HG03064 (cell line): ENCODE data around the gene PTPRCAP.
"Not testable (repeated sequence)": the region's sequence is repeated elsewhere in the genome, so short reads cannot be mapped to it uniquely, and the experiment has no call there.

Experiments
- ATAC-seq: cut with Tn5 transposase; IDR thresholded peaks from one replicate; pipeline ENCODE4 v1.9.1; 2021; ENCODE audit warnings: low read depth; ENCODE audit not compliant: unreplicated experiment

The PTPRCAP gene

GRCh38 chr11:67466367-67466766 lies 28.9 kb upstream of the PTPRCAP start:
- ATAC-seq: no peak

DNA sequence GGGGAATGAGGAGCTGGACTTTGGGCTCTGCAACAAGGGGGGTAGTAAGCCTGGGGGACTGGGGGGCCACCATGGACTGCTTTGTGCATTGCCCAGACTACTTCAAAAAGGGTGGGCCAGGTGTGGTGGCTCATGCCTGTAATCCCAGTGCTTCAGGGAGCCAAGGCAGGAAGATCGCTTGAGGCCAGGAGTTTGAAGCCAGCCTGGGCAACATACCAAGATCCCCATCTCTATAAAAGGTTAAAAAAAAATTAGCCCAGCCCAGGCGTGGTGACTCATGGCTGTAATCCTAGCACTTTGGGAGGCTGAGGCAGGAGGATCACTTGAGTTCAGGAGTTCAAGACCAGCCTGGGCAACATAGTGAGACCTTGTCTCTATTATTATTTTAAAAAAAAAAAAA lies 28.0 kb upstream of the PTPRCAP start:
- not testable (repeated sequence) for ATAC-seq

DNA sequence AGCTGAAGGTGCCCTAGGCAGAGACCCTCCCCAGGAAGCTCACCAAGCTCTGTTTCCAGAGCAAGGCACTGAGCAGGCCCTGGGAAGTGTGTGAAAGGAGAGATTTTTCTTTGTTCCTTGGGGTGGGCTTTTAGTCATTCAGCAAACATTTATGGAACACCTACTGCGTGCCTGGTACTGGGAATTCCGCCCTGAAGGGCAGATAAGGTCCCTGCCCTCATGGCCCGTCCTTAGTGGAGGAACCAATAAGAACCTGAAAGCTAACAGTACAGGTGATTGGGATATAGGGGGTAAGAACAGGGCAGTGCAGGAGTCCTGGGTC lies 27.7 kb upstream of the PTPRCAP start:
- no peak for ATAC-seq

GRCh38 chr11:67464411-67465188 lies 27.1 kb upstream of the PTPRCAP start:
- ATAC-seq: no peak

- ATAC-seq: no peak
Measured at GRCh38 chr11:67463680-67464410, 26.4 kb upstream of the PTPRCAP start.

GRCh38 chr11:67463186-67463585 lies 25.7 kb upstream of the PTPRCAP start:
- ATAC-seq: no peak

- ATAC-seq: no peak
Measured at GRCh38 chr11:67458266-67458665, 20.8 kb upstream of the PTPRCAP start.

DNA sequence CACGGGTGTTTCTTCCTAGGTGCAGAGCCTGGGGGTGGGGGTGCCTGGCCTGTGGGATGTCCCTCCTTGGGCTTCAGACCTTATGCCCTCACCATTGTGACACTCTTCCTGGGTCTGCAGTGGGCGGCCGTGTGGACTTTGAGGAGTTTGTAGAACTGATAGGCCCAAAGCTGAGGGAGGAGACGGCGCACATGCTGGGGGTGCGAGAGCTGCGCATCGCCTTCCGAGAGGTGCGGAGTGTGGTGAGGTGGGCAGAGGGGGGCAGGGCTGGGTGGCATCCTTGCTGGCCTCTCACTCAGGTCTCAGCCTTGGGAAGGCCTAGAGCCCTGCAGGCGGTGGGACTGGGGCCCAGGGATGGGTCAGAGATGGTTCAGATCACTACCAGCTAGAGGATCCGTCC lies 20.0 kb upstream of the PTPRCAP start:
- ATAC-seq: no peak

- no peak for ATAC-seq
Measured at GRCh38 chr11:67456068-67456705, 18.7 kb upstream of the PTPRCAP start.

GRCh38 chr11:67455054-67455453 lies 17.6 kb upstream of the PTPRCAP start, which contains the start of gene CABP4:
Gene CABP4, plus strand, starts transcription at chr11:67455354. Its CDS starts 70 bp downstream, at chr11:67455424.
- ATAC-seq: no peak

DNA sequence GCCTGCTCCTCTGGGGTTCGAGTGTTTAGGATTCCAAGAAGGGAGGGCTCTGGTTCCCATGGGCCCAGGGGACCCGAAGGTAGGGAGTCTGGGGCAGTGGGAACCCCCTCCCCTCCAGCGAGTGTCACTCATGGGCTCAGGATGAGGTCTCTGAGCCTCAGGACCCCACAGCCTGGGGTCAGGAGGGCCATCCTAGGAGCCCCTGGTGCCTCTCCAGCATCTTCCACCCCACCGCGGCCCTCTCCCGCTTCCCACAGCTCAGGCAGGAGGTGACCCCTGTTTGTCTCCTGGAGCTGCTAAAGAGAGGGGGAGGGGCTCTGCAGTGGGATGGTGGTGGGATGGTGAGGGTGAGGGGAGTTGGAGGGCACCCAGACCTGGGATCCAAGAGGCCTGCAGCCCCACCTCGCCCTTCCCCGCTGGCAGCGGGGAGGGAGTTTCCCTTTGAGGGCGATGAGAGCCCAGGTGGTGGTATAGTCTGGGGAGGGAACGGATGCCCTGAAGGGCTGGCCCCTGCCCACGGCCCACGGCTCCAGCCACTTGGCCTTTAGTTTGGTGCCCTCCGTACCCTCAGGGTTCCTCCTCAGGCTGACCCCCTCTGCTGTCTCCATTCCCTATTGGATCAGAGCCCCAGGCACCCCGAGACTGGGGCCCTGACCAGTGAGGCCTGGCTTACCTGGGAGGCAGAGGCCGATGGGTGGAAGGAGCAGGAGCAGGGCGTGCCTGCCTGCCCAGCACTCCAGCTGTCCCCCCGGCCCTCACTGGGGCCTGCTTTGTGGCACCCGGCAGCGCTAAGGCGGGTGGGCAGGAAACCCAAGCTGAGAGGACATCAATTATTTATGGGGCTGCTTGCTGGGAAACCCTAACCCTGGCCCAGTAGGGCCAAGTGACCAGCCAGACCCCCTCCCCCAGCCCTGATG lies 16.6 kb upstream of the PTPRCAP start:
- no peak for ATAC-seq

DNA sequence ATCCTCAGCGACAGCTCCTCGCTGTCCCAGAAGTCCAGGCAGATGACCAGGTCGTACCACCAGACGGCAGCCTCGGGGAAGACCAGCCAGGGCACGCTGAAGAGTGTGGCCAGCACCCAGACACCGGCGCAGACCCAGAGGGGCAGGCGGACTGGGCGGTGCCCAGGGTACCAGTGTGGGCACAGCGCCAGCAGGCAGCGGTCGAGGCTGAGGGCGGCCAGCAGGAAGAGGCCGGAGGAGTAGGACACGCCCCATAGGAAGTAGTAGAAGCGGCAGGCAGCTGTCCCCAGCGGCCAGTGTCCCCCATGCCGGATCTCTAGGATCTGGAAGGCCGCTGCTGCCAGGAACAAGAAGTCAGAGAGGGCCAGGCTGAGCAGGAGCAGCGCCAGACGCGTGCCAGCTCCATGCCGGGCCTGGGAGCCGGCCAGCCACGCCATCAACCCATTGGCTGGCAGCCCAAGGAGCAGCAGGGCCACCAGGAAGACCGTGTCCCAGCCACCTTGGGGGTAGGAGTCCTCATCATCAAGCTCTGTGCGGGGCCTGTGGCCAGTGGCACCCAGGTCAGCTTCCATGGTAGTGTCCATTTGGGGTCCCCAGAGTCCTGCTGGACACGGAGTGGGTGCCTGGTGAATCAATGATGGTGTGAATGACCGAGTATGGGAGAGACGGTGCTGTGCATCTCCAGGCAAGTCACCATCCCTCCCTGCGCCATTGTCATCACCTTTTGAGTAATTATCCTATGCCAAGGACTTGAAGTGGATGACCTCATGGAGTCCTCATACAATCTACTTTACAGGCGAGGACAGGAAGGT lies 14.9 kb upstream of the PTPRCAP start, which contains the start of gene GPR152:
Gene GPR152 (minus strand): TSS at position 589 of the 812 bp plus-strand sequence. CDS start 5 bp downstream, at position 584.
- ATAC-seq: no peak

- no peak for ATAC-seq
Measured at GRCh38 chr11:67451658-67451976, 14.1 kb upstream of the PTPRCAP start.

- no peak for ATAC-seq
Measured at GRCh38 chr11:67450796-67451657, 13.5 kb upstream of the PTPRCAP start.

DNA sequence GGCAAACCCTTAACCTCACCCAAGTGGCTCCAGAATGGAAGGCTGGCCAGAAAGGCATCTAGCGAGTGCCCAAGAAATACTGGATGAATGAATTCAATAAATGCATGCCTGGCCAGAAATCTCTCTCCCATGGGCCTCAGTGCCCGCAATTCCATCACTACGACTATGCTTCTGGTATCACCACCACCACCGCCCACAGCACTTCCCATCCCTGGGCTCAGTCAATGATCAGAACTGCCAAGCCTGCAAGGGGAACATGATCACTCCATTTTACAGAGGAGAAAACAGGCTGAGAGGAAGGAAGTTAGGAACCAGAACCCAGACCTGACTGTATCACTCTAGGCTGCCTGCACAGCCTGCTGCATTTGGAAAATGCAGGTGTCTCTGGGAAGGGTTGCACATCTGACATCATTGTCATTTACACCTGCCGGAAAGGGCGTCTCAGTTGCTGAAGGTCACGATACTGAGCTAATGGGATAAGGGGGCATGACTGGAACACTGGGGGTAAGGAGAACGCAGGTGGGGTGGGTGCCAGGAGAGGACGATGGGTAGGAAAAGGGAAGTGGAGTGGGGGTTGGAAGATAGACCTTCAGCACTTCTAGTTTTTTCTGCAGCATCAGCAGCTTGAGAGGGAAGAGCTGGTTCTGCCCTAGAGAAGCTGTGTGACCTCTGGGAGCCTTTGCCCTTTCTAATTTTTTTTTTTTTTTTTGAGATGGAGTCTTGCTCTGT lies 11.8 kb upstream of the PTPRCAP start:
- no peak for ATAC-seq

GRCh38 chr11:67448220-67448609 lies 10.7 kb upstream of the PTPRCAP start:
- no peak for ATAC-seq

GRCh38 chr11:67445515-67445914 lies 8.0 kb upstream of the PTPRCAP start:
- no peak for ATAC-seq
